K562 (cell line): Measurements from ENCODE around the gene REEP6. TPM values are rescaled to one million over a fixed set of nuclear protein-coding genes. Genes with fewer than 3 reads are reported as not detected.
A peak's percentile ranks its signal among the peaks of the same experiment; 100 is the strongest.

Source experiments
- ATAC-seq: fragments of 200-7000 bp; cut with Tn5 transposase; 3 replicates; pipeline ENCODE4 v1.9.1; 2020; ENCODE audit warnings: moderate library complexity
- BruUV-seq: library from RNA; stranded (reverse); fragments of 400-500 nt; replicated peaks from 2 replicates; lab custom pipeline; 2021; lab: Mats Ljungman, UMichigan
- CTCF ChIA-PET: fragments of 300-600 bp; formaldehyde crosslinking; extraction: SDS; loops from one replicate; lab custom pipeline; 2021; ENCODE audit warnings: low intra/inter-chr PET ratio; lab: Yijun Ruan, JAX
- POLR2A ChIA-PET: fragments of 300-600, 350-650 bp; sonication (Branson Sonifier 250); formaldehyde crosslinking; extraction: SDS; loops from one replicate; lab custom pipeline; 2021; ENCODE audit warnings: antibody characterized with exemption, inconsistent platforms; lab: Yijun Ruan, JAX
- DNase-seq, 4 experiments: peaks; one replicate each; pipeline versions ENCODE4 v3.0.0 to v3.0.0-alpha.2; 2011 to 2018; ENCODE audit warnings: low spot score in 3 of 4, mixed read lengths in 3 of 4; ENCODE audit errors: extremely low read depth in 1 of 4
- FAIRE-seq: peaks from 2 replicates; lab custom pipeline; 2011; peaks lifted over from hg19 to GRCh38; lab: Jason Lieb, UNC
- H2AFZ ChIP-seq: 2 replicates; pipeline ENCODE4 v1.6.0; 2011; ENCODE audit warnings: low read depth, low read length, control low read depth, inconsistent platforms
- H3K27ac ChIP-seq: fragments of 200-600 bp; 3 replicates; pipeline ENCODE4 v1.8.0; 2011; ENCODE audit warnings: low read depth, mild to moderate bottlenecking, control low read depth, inconsistent platforms, low read length, moderate library complexity, mixed read lengths; ENCODE audit errors: extremely low read depth
- H3K27me3 ChIP-seq, 2 experiments: fragments of 300-600 bp in 1 of 2; 2 replicates in 1 of 2; 3 replicates in 1 of 2; pipeline versions ENCODE4 v1.6.0 to v1.8.0; 2011; ENCODE audit warnings: inconsistent platforms in 2 of 2, low read length in 2 of 2, mild to moderate bottlenecking in 1 of 2, mixed read lengths in 1 of 2, moderate library complexity in 1 of 2; ENCODE audit not compliant: control insufficient read depth in 2 of 2, insufficient read depth in 2 of 2
- H3K36me3 ChIP-seq: fragments of 300-600 bp; 3 replicates; pipeline ENCODE4 v1.8.0; 2011; ENCODE audit warnings: mild to moderate bottlenecking, low read length, inconsistent platforms; ENCODE audit not compliant: control insufficient read depth, insufficient read depth
- H3K4me1 ChIP-seq, 2 experiments: fragments of 200-600 bp in 1 of 2; replicated peaks in 1 of 2; 2 replicates in 1 of 2; 3 replicates in 1 of 2; pipeline versions ENCODE4 v1.5.1 to v1.8.0; 2011; ENCODE audit warnings: inconsistent platforms in 2 of 2, low read length in 2 of 2, mild to moderate bottlenecking in 1 of 2, mixed read lengths in 1 of 2, moderate library complexity in 1 of 2; ENCODE audit not compliant: control insufficient read depth in 2 of 2, insufficient read depth in 2 of 2
- H3K4me2 ChIP-seq: 2 replicates; pipeline ENCODE4 v1.6.1; 2011; ENCODE audit warnings: low read length, control low read depth, inconsistent platforms, mixed read lengths; ENCODE audit not compliant: insufficient read depth
- H3K4me3 ChIP-seq: fragments of 200-600 bp; sonication (generic), shearing (Covaris generic); 2 replicates; pipeline ENCODE4 v1.5.1; 2016; ENCODE audit warnings: control low read depth, inconsistent platforms
- H3K79me2 ChIP-seq: fragments of 200-600 bp; 3 replicates; pipeline ENCODE4 v1.8.0; 2011; ENCODE audit warnings: low read length, inconsistent platforms; ENCODE audit not compliant: control insufficient read depth, insufficient read depth
- H3K9ac ChIP-seq, 2 experiments: 2 replicates each; pipeline versions ENCODE4 v1.6.0 to v1.6.1; 2011; ENCODE audit warnings: low read depth in 2 of 2, low read length in 2 of 2, control low read depth in 1 of 2, inconsistent platforms in 1 of 2, mild to moderate bottlenecking in 1 of 2, mixed read lengths in 1 of 2; ENCODE audit not compliant: insufficient read depth in 1 of 2
- H3K9me1 ChIP-seq: one replicate; pipeline ENCODE4 v1.6.0; 2011; ENCODE audit warnings: inconsistent platforms, mild to moderate bottlenecking, low read length, moderate library complexity; ENCODE audit not compliant: control insufficient read depth, insufficient read depth
- H3K9me3 ChIP-seq: replicated peaks from 2 replicates; pipeline ENCODE4 v1.5.1; 2011; ENCODE audit warnings: low read depth, low read length, inconsistent platforms; ENCODE audit not compliant: control insufficient read depth, insufficient read depth
- H4K20me1 ChIP-seq: replicated peaks from 2 replicates; pipeline ENCODE4 v1.6.1; 2011; ENCODE audit warnings: low read length, inconsistent platforms, mixed read lengths; ENCODE audit not compliant: control insufficient read depth, insufficient read depth
- ARNT ChIP-seq, 2 experiments: fragments of 450-650 bp; IDR thresholded peaks; 2 replicates each; pipeline ENCODE4 v1.6.1; 2016; ENCODE audit warnings: mild to moderate bottlenecking in 1 of 2
- BCOR ChIP-seq: fragments of 450-650 bp; IDR thresholded peaks from 2 replicates; pipeline ENCODE4 v1.6.1; 2016
- CBX1 ChIP-seq: sonication (generic); IDR thresholded peaks from 2 replicates; pipeline ENCODE4 v1.6.1; 2016; ENCODE audit warnings: antibody characterized with exemption, low read depth, mild to moderate bottlenecking
- CTBP1 ChIP-seq: fragments of 450-650 bp; IDR thresholded peaks from 2 replicates; pipeline ENCODE4 v1.6.1; 2016; ENCODE audit warnings: borderline replicate concordance
- FOXO4 ChIP-seq: fragments of 450-650 bp; formaldehyde crosslinking; IDR thresholded peaks from 2 replicates; pipeline ENCODE4 v1.4.0; 2020; ENCODE audit warnings: mild to moderate bottlenecking, moderate library complexity
- HNRNPL ChIP-seq: fragments of 200-400 bp; formaldehyde crosslinking; IDR thresholded peaks from 2 replicates; pipeline ENCODE4 v1.6.1; 2017; ENCODE audit warnings: low read depth, mild to moderate bottlenecking, low read length
- KDM1A ChIP-seq, 2 experiments: fragments of 450-650 bp; IDR thresholded peaks; 2 replicates each; pipeline ENCODE4 v1.6.1; 2016; ENCODE audit warnings: mild to moderate bottlenecking in 2 of 2
- MAX ChIP-seq: sonication (generic); formaldehyde crosslinking; IDR thresholded peaks from 2 replicates; pipeline ENCODE4 v1.9.0; 2022; ENCODE audit warnings: mild to moderate bottlenecking, missing genetic modification reagents
- OTX1 ChIP-seq: fragments of 450-650 bp; formaldehyde crosslinking; IDR thresholded peaks from 2 replicates; pipeline ENCODE4 v1.4.0; 2022; ENCODE audit warnings: mild to moderate bottlenecking
- RBFOX2 ChIP-seq: fragments of 200-400 bp; formaldehyde crosslinking; IDR thresholded peaks from 2 replicates; pipeline ENCODE4 v1.6.1; 2017; ENCODE audit warnings: low read depth, mild to moderate bottlenecking, low read length, moderate library complexity
- RBM15 ChIP-seq: fragments of 200-400 bp; formaldehyde crosslinking; IDR thresholded peaks from 2 replicates; pipeline ENCODE4 v1.6.1; 2018; ENCODE audit warnings: mild to moderate bottlenecking, low read length, moderate library complexity; ENCODE audit not compliant: insufficient read depth
- RBM25 ChIP-seq: fragments of 200-400 bp; formaldehyde crosslinking; IDR thresholded peaks from 2 replicates; pipeline ENCODE4 v1.6.1; 2018; ENCODE audit warnings: low read length, low read depth, moderate library complexity; ENCODE audit not compliant: severe bottlenecking
- SMARCA4 ChIP-seq: fragments of 450-650 bp; IDR thresholded peaks from 2 replicates; pipeline ENCODE4 v1.6.1; 2016
- SMARCB1 ChIP-seq: IDR thresholded peaks from 2 replicates; pipeline ENCODE4 v1.6.1; 2011; ENCODE audit warnings: improper control_type of control experiment, low read depth; ENCODE audit not compliant: insufficient read length
- TCF7 ChIP-seq: sonication (generic); IDR thresholded peaks from 2 replicates; pipeline ENCODE4 v1.6.1; 2016; ENCODE audit warnings: antibody characterized with exemption, borderline replicate concordance
- ZNF134 ChIP-seq: fragments of 250-450 bp; sonication (Bioruptor Pico); conservative IDR thresholded peaks from 2 replicates; pipeline ENCODE4 v1.4.0; 2020
- ZNF511 ChIP-seq: sonication (generic); formaldehyde crosslinking; IDR thresholded peaks from 2 replicates; pipeline ENCODE4 v1.8.0; 2022; ENCODE audit warnings: mild to moderate bottlenecking, missing genetic modification reagents
- WGBS: fragments of 100-300 bp; shearing (Covaris generic); methylation state at CpG from one replicate; pipeline ENCODE4 v1.1.6; 2016; ENCODE audit warnings: low coverage, mixed read lengths; ENCODE audit not compliant: insufficient coverage; ENCODE audit errors: missing lambda C conversion rate; 5-methylcytosine and 5-hydroxymethylcytosine counted together
- in situ Hi-C: fragments of 300-500 bp; cut with MboI; formaldehyde crosslinking; loops from 4 replicates; pipeline ENCODE4 v1.15.0; 2018; ENCODE audit warnings: inconsistent platforms, mixed read lengths
- intact Hi-C: fragments of 100-400 bp; cut with micrococcal nuclease; formaldehyde crosslinking; loops from 2 replicates; pipeline ENCODE4 v1.14.2; 2022
- polyA plus RNA-seq, 8 experiments: library from polyadenylated mRNA; depleted of rRNA in 4 of 8; stranded (reverse) in 5 of 8; unstranded in 3 of 8; fragments of >200 nt; fragmentation: Nextera tagmentation in 2 of 8; fragmentation: Illumina TruSeq in 1 of 8; extraction: Ambion mirVana in 2 of 8; extraction: Trizol in 1 of 8; gene quantifications; 2 replicates each; pipeline versions ENCODE4 v1.2.1 to v1.2.3, GENCODE V29; 2011 to 2014; ENCODE audit warnings: inconsistent platforms in 1 of 8, missing spikeins in 1 of 8
- total RNA-seq, 7 experiments: library from RNA; depleted of rRNA in 6 of 7; stranded (reverse); fragments of >200 nt in 6 of 7; fragmentation: Illumina TruSeq in 2 of 7; extraction: Trizol in 2 of 7; gene quantifications; 2 replicates each; pipeline versions ENCODE4 v1.2.1 to v1.2.3, GENCODE V29; 2011 to 2021; ENCODE audit warnings: low replicate concordance in 1 of 7

Gene REEP6
- total and polyA plus RNA-seq, 9 of the 15 experiments (the other 6 are each of a cell fraction or from before 2014, with no cell fraction given) = 1.2 to 64.2 (median 12.7) TPM

- no peak for TF ChIP-seq SMARCB1
These were observed 31.5 kb upstream of the REEP6 start (continued) for GRCh38 chr19:1459479-1459878.

DNA sequence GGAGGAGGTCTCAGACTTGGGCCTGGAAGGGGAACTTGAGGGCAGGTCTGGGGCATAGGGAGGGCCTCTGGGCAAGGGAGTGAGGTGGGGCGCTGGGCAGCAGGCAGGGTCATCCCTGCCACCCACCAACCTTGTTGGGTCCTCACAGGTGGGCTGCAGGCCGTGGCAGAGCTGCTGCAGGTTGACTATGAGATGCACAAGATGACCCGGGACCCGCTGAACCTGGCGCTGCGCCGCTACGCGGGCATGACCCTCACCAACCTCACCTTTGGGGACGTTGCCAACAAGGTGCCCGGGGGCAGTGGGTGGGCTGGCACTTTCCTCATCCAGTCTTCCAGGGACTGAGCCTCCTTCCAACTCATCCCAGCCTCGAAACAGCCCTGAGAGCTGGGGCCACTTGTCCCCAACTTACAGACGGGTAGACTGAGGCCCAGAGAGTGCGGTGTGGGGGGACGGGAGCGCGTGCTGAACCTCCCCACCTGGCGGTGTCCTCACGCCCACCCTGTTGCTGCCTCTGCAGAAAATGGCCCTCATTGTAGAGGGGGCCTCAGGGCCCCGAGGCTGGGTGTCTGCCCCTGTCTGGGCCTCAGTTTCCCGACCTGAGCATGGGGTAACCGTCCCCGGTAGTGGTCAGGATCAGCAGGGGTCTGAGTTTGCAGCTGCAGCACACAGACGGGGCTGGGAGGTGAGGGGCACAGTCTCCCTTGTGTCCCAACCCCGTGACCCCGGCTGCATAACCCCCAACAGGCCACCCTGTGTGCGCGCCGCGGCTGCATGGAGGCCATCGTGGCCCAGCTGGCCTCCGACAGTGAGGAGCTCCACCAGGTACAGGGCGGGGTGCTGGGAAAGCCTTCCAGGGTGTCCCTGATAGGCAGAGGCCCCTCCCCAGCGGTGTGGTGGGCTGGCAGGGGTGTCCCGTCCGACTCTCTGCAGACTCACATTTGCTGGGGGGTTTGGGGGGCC, 30.7 kb upstream of the REEP6 start:
- 85% methylated on average over 28 of the region's 36 CpGs for WGBS
- H3K4me2 ChIP-seq = no peak overlapping the region
- no peak for ATAC-seq
- no peaks in the 10 kb centered on the region for H3K27me3 ChIP-seq
- no peak overlapping the region for H3K4me3 ChIP-seq
- no peaks in the 10 kb centered on the region for H3K9me3 ChIP-seq
- no peak overlapping the region for H3K27ac ChIP-seq
- H3K4me1 ChIP-seq = peaks cover 5 to 51% of the 10 kb centered on the region in 2 experiments; a peak in 4 of 5 replicates
- H3K79me2 ChIP-seq = no peaks in the 10 kb centered on the region
- no peak for DNase-seq
- H3K9ac ChIP-seq = no peak overlapping the region
- FAIRE-seq = no peak
- BruUV-seq = no TSS peak
- TF ChIP-seq ZNF511 (CRISPR knock-in tag) (no peak), BCOR (peak; percentile 75), MAX (CRISPR knock-in tag) (no peak), FOXO4 (CRISPR knock-in tag) (no peak), CBX1 (peak; percentile 49; the same call in 1 of the 2 replicates), RBM15 (no peak), TCF7 (no peak), HNRNPL (0 out of 2 replicates have a peak, but pooled peaks have one; percentile 63), SMARCA4 (no peak), RBFOX2 (peak; percentile 36; the same call in 1 of the 2 replicates), ARNT (IDR thresholded peaks at IDR 0.05) (no peak), KDM1A (IDR thresholded peaks at IDR 0.05) (peak; percentile 27 to 40; a peak in 2 of 4 replicates), OTX1 (CRISPR knock-in tag) (no peak), CTBP1 (no peak), ZNF134 (CRISPR knock-in tag) (no peak), RBM25 (peak; percentile 72)
- TF ChIP-seq, all 486 proteins: peak for 6
- POLR2A ChIA-PET = interaction anchor here (1.4 kb wide), 1 partner anchor 14 kb away, joined by 4 read pairs; no protein-coding TSS in a partner anchor
- Histone ChIP-seq H3K9me1 (peaks cover 4% of the 10 kb centered on the region), H2AFZ (no peak overlapping the region), H3K36me3 (peaks cover 6% of the 10 kb centered on the region; the same call in 1 of the 3 replicates), H4K20me1 (peaks cover 25% of the 10 kb centered on the region)
- intact Hi-C loops (no loop called here), in situ Hi-C loops (no loop called here)
- CTCF ChIA-PET = no interaction called here
